HepG2 (cell line): ENCODE results near the gene MYH9. TPM values are rescaled to one million over a fixed set of nuclear protein-coding genes. Genes with fewer than 3 reads are reported as not detected.

ENCODE experiments used
- FOXP1 ChIP-seq, 2 experiments: fragments of 450-650 bp in 1 of 2; IDR thresholded peaks; 2 replicates each; pipeline ENCODE4 v1.6.1; 2017 to 2018; ENCODE audit warnings: antibody characterized with exemption in 1 of 2
- GFI1 ChIP-seq: sonication (generic); formaldehyde crosslinking; IDR thresholded peaks from 2 replicates; pipeline ENCODE4 v1.5.0; 2020; ENCODE audit warnings: missing genetic modification reagents, mild to moderate bottlenecking, borderline replicate concordance
- GZF1 ChIP-seq: sonication (generic); formaldehyde crosslinking; IDR thresholded peaks from 2 replicates; pipeline ENCODE4 v1.5.1; 2020; ENCODE audit warnings: mild to moderate bottlenecking, missing genetic modification reagents
- HNRNPL ChIP-seq: fragments of 200-400 bp; formaldehyde crosslinking; IDR thresholded peaks from 2 replicates; pipeline ENCODE4 v1.6.1; 2017; ENCODE audit warnings: mild to moderate bottlenecking, low read depth, low read length
- KAT8 ChIP-seq: IDR thresholded peaks from 2 replicates; pipeline ENCODE4 v1.6.1; 2016; ENCODE audit warnings: missing genetic modification reagents, missing compliant biosample characterization
- MEIS2 ChIP-seq: sonication (generic); formaldehyde crosslinking; IDR thresholded peaks from 2 replicates; pipeline ENCODE4 v1.9.0; 2021; ENCODE audit warnings: mild to moderate bottlenecking, missing genetic modification reagents
- MTF2 ChIP-seq: sonication (generic); formaldehyde crosslinking; IDR thresholded peaks from 2 replicates; pipeline ENCODE4 v1.5.0; 2020; ENCODE audit warnings: missing genetic modification reagents, borderline replicate concordance
- NCOR1 ChIP-seq: fragments of 200-600 bp; sonication (generic); IDR thresholded peaks from 2 replicates; pipeline ENCODE4 v1.7.0; 2017; ENCODE audit warnings: antibody characterized with exemption, low read length, borderline replicate concordance
- NR2F1 ChIP-seq, 2 experiments: fragments of 450-650 bp in 1 of 2; formaldehyde crosslinking in 1 of 2; IDR thresholded peaks; 2 replicates each; pipeline versions ENCODE4 v1.5.0 to v1.6.1; 2016 to 2020; ENCODE audit warnings: mild to moderate bottlenecking in 1 of 2, missing compliant biosample characterization in 1 of 2, missing genetic modification reagents in 1 of 2, moderate library complexity in 1 of 2
- RNF2 ChIP-seq: fragments of 450-650 bp; conservative IDR thresholded peaks from 2 replicates; pipeline ENCODE4 v1.6.1; 2016; ENCODE audit warnings: low read depth
- SMARCC2 ChIP-seq: fragments of 450-650 bp; IDR thresholded peaks from 2 replicates; pipeline ENCODE4 v1.6.1; 2017; ENCODE audit warnings: antibody characterized with exemption, mild to moderate bottlenecking
- SRSF4 ChIP-seq: fragments of 200-400 bp; formaldehyde crosslinking; IDR thresholded peaks from one replicate; pipeline ENCODE4 v1.6.1; 2018; ENCODE audit warnings: mild to moderate bottlenecking, low read depth, low read length, moderate library complexity; ENCODE audit not compliant: poor library complexity, severe bottlenecking
- ZBTB20 ChIP-seq: sonication (generic); formaldehyde crosslinking; IDR thresholded peaks from 2 replicates; pipeline ENCODE4 v1.8.1; 2023; ENCODE audit warnings: missing genetic modification reagents, low read depth, mild to moderate bottlenecking, borderline replicate concordance
- ZNF33B ChIP-seq: sonication (generic); formaldehyde crosslinking; IDR thresholded peaks from 2 replicates; pipeline ENCODE4 v1.5.1; 2020; ENCODE audit warnings: mild to moderate bottlenecking, missing genetic modification reagents
- ZNF713 ChIP-seq: sonication (generic); formaldehyde crosslinking; IDR thresholded peaks from 2 replicates; pipeline ENCODE4 v1.4.0; 2020; ENCODE audit warnings: mild to moderate bottlenecking, missing genetic modification reagents
- polyA plus RNA-seq, 8 experiments: library from polyadenylated mRNA; depleted of rRNA in 3 of 8; stranded (reverse) in 7 of 8; unstranded in 1 of 8; fragments of >200 nt; fragmentation: Illumina TruSeq in 4 of 8; extraction: Trizol in 4 of 8; gene quantifications; 2 replicates each; pipeline versions ENCODE4 v1.2.1 to v1.2.3, GENCODE V29; 2011 to 2016; ENCODE audit warnings: low read depth in 4 of 8, missing spikeins in 1 of 8, mixed read lengths in 1 of 8; ENCODE audit not compliant: insufficient read depth in 1 of 8
- total RNA-seq, 5 experiments: library from RNA; depleted of rRNA; stranded (reverse); fragments of >200 nt; fragmentation: Illumina TruSeq; extraction: Trizol; gene quantifications; 2 replicates each; pipeline ENCODE4 v1.2.3, GENCODE V29; 2016; ENCODE audit warnings: low read depth in 1 of 5
- TF ChIP-seq, protein P1 (sequence below): sonication (generic); formaldehyde crosslinking; IDR thresholded peaks from 2 replicates; pipeline ENCODE4 v1.4.0; 2020; ENCODE audit warnings: missing genetic modification reagents
- TF ChIP-seq, protein P2 (sequence below): sonication (generic); formaldehyde crosslinking; IDR thresholded peaks from 2 replicates; pipeline ENCODE4 v1.4.0; 2020; ENCODE audit warnings: mild to moderate bottlenecking, missing genetic modification reagents
- TF ChIP-seq, protein P3 (sequence below): sonication (generic); formaldehyde crosslinking; IDR thresholded peaks from 2 replicates; pipeline ENCODE4 v1.8.1; 2023; ENCODE audit warnings: missing genetic modification reagents, mild to moderate bottlenecking, borderline replicate concordance
- TF ChIP-seq, protein P4 (sequence below): sonication (generic); formaldehyde crosslinking; IDR thresholded peaks from 2 replicates; pipeline ENCODE4 v1.8.0; 2022; ENCODE audit warnings: mild to moderate bottlenecking, missing genetic modification reagents, moderate library complexity

MYH9 gene
- total and polyA plus RNA-seq, 2 of the 13 experiments (the other 11 are each of a cell fraction or from before 2014, with no cell fraction given): 50.7 to 98.5 TPM

DNA sequence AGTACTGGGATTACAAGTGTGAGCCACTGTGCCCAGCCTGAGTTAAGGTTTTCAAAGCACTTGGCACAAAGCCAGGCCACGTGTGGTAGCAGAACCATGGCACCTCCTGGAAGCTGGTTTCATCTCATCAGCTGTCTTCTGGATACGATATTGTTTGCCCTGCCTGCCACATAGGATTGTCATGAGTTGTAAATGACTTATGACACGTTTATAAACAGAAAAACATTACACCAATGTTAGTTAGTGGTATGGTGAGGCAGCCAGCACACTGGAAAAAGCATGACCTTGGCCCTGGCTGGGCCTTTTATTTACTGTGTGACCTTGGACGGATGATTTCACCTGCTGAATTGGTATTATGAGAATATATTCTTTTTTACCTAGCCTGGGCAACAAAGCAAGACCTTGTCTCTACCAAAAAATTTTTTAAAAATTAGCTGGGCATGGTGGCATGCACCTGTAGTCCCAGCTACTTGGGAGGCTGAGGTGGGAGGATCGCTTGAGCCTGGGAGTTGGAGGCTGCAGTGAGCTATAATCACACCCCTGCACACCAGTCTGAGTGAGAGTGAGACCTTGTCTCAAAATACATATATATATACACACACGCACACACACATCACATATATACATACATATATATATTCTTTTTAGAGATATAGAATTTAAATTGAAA, 24.0 kb upstream of the MYH9 start (continued):
- TF ChIP-seq NCOR1: peak; percentile 63; the same call in 1 of the 2 replicates
- 0 out of 2 replicates have a peak, but pooled peaks have one; percentile 22 for TF ChIP-seq GFI1 (CRISPR knock-in tag)
- TF ChIP-seq NR2F1 (CRISPR knock-in tag; IDR thresholded peaks at IDR 0.05): peak; percentile 35 to 69; a peak in 3 of 4 replicates
- no peak for TF ChIP-seq SRSF4
- TF ChIP-seq ZNF713 (CRISPR knock-in tag): no peak
- TF ChIP-seq MEIS2: peak; percentile 57; the same call in 1 of the 2 replicates
- TF ChIP-seq, protein P1, sequence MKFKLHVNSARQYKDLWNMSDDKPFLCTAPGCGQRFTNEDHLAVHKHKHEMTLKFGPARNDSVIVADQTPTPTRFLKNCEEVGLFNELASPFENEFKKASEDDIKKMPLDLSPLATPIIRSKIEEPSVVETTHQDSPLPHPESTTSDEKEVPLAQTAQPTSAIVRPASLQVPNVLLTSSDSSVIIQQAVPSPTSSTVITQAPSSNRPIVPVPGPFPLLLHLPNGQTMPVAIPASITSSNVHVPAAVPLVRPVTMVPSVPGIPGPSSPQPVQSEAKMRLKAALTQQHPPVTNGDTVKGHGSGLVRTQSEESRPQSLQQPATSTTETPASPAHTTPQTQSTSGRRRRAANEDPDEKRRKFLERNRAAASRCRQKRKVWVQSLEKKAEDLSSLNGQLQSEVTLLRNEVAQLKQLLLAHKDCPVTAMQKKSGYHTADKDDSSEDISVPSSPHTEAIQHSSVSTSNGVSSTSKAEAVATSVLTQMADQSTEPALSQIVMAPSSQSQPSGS (CRISPR knock-in tag): no peak
- peak; percentile 38; the same call in 1 of the 2 replicates for TF ChIP-seq KAT8
- TF ChIP-seq ZNF33B (CRISPR knock-in tag): no peak
- peak; percentile 51; the same call in 1 of the 2 replicates for TF ChIP-seq ZBTB20
- TF ChIP-seq, protein P2, sequence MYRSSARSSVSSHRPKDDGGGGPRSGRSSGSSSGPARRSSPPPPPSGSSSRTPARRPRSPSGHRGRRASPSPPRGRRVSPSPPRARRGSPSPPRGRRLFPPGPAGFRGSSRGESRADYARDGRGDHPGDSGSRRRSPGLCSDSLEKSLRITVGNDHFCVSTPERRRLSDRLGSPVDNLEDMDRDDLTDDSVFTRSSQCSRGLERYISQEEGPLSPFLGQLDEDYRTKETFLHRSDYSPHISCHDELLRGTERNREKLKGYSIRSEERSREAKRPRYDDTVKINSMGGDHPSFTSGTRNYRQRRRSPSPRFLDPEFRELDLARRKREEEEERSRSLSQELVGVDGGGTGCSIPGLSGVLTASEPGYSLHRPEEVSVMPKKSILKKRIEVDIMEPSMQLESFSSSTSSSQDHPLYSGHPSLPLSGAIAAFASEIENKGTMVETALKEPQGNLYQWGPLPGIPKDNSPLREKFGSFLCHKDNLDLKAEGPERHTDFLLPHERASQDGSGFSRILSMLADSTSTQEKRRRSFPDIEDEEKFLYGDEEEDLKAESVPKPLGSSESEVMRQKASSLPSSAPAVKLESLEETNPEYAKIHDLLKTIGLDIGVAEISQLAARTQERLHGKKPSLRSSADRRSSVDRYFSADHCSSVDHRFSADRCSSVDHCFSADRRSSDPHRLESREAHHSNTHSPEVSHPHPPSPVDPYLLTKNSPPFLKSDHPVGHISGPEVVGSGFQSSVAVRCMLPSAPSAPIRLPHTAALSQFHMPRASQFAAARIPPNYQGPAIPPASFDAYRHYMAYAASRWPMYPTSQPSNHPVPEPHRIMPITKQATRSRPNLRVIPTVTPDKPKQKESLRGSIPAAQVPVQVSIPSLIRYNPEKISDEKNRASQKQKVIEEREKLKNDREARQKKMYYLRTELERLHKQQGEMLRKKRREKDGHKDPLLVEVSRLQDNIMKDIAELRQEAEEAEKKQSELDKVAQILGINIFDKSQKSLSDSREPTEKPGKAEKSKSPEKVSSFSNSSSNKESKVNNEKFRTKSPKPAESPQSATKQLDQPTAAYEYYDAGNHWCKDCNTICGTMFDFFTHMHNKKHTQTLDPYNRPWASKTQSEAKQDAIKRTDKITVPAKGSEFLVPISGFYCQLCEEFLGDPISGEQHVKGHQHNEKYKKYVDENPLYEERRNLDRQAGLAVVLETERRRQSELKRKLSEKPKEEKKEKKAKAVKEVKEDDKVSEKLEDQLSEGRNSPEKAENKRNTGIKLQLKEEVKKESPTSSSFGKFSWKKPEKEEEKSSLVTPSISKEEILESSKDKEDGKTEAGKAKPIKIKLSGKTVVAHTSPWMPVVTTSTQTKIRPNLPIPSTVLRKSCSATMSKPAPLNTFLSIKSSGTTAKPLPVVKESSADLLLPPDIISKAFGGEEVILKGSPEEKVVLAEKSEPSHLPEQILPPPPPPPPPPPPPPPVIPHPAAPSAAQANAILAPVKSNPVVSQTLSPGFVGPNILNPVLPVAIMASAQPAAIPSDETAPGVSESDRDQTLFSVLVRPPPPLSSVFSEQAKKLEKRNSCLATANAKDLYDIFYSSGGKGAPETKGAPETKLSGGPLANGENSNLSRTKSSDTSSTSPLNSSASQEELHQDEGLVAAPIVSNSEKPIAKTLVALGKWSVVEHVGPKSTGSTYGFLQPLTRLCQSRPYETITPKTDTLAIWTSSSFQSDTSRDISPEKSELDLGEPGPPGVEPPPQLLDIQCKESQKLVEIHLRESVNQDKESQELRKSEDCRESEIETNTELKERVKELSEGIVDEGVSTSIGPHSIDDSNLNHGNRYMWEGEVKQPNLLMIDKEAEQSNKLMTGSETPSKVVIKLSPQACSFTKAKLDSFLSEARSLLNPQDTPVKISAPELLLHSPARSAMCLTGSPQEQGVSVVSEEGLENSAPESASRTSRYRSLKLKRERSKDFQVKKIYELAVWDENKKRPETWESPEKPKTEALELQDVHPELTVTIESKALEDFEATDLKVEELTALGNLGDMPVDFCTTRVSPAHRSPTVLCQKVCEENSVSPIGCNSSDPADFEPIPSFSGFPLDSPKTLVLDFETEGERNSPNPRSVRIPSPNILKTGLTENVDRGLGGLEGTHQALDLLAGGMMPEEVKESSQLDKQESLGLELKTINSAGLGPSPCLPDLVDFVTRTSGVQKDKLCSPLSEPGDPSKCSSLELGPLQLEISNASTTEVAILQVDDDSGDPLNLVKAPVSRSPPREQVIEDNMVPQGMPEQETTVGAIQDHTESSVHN (CRISPR knock-in tag): no peak
- no peak for TF ChIP-seq GZF1
- TF ChIP-seq SMARCC2: no peak
- no peak for TF ChIP-seq FOXP1 (IDR thresholded peaks at IDR 0.05)
- TF ChIP-seq FOXP1 (CRISPR knock-in tag; IDR thresholded peaks at IDR 0.05): peak; percentile 61
- TF ChIP-seq MTF2: no peak
- no peak for TF ChIP-seq HNRNPL
- TF ChIP-seq, protein P3, sequence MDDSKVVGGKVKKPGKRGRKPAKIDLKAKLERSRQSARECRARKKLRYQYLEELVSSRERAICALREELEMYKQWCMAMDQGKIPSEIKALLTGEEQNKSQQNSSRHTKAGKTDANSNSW (CRISPR knock-in tag): no peak
- TF ChIP-seq, protein P4, sequence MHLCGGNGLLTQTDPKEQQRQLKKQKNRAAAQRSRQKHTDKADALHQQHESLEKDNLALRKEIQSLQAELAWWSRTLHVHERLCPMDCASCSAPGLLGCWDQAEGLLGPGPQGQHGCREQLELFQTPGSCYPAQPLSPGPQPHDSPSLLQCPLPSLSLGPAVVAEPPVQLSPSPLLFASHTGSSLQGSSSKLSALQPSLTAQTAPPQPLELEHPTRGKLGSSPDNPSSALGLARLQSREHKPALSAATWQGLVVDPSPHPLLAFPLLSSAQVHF (CRISPR knock-in tag): no peak
- no peak for TF ChIP-seq RNF2
